Activated CD4-positive, alpha-beta T cell treated with anti-CD3 and anti-CD28 coated beads, Interleukin-2, amount 50 U/mL, for 16 hours (primary cell): ENCODE measurements around the gene TMEM184C.

Experiments used
- DNase-seq: peaks from one replicate; pipeline ENCODE4 v3.0.0-alpha.2; 2020

The TMEM184C gene

DNA sequence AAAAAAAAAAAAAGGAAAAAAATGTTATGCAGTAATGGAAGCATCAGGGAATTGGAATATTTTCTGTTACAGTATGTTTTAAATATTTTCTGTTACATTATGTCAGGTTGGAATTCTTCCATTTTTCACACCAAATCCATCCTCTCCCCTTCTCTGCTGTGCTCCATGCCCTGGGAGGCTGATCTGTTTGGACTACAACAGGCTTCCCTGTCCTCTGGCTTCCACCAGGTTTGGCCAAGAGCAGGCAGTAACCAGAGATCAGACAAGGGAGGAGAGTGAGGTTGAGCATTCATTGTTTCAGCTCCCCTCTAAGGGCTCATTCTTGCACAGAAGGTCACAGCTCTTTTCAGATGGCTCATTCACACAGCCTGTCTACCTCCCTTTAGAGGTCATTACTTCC, 11.7 kb upstream of the TMEM184C start:
- no peak for DNase-seq

GRCh38 chr4:147607471-147607870, 9.7 kb upstream of the TMEM184C start:
- no peak for DNase-seq

- DNase-seq, result no peak
Observed at GRCh38 chr4:147610686-147611085, 6.5 kb upstream of the TMEM184C start.

DNA sequence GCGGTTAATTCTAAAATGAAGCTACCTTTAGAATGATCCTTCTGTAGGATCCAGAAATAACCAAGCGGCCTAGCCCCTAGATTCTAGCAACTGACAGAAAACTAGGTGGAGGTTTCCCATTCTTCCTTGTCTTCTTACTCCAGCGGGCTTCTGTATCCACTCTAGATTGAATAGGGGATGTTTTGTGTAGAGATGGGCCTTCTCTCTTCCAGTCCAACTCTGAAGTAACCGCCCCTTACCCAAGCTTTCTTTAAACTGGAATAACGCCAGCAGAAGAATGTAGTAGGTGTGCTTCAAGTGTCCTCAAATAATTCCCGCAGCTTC, 386 bp upstream of the TMEM184C start:
- no peak for DNase-seq

DNA sequence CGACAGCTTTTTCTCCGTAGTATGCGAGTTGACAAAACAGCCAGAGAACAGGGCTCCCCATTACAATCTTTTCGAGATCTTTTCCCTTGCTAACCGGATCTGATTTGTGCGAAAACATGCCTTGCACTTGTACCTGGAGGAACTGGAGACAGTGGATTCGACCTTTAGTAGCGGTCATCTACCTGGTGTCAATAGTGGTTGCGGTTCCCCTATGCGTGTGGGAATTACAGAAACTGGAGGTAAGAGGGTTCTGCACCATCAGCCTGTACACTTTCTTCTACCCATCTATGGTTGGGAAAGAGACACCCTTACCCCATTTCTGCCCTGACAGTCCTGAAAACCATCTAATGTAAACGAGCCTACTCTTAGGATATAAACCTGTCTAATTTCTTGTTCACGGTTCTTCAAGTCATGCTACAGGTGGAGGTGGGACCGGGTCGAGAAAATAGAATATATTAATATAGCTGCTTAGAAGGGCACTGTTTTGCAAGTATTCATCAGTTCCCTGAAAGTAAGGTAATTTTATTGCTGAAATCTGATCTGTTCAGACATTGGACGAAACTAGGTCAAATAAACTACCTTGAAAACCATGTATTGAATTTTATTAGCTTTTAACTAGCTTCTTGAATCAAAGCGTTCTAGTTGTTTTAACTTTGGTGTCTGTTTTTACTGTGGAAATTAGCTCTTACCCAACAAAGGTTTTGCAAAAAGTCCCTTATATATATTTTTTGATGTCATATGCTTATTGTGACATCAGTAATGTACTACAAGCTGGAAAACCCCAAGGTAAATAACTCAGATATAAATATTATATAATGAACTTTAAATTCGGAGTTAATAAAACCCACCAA, 869 bp downstream of the TMEM184C start:
- no peak for DNase-seq

- DNase-seq, result no peak
Observed at GRCh38 chr4:147620315-147620714, 3.1 kb downstream of the TMEM184C start.

DNA sequence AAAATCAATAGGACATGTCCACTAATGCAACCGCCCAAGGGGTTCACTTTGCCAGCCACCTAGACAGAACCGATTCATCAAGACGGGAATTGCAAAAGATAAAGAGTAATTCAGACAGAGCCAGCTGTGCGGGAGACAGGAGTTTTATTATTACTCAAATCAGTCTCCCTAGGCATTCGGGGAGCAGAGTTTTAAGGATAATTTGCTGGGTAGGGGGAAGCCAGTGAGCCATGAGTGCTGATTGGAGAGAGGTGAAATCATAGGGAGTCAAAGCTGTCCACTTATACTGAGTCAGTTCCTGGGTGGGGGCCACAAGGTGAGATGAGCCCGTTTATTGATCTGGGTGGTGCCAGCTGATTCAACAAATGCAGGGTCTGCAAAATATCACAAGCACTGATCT, 8.5 kb downstream of the TMEM184C start:
- no peak for DNase-seq

DNA sequence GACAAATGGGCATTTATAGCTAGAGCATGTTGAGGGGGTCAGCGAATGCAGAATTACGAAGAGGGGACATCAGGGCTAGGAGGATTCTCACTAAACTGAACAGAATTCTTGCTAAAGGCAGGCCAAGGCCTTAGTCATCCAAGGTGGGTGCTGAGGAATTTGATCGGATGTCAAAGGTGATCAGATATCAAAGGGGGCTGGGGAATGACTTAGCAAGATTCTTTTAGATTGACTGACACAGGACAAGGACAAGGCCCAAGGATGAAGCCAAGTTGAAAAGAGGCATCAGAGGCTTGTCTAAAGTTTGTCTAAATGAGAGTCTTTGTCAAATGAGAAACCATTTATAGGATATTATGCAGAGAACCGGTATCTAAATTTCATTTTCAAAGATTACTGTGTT, 9.7 kb downstream of the TMEM184C start:
- no peak for DNase-seq

DNA sequence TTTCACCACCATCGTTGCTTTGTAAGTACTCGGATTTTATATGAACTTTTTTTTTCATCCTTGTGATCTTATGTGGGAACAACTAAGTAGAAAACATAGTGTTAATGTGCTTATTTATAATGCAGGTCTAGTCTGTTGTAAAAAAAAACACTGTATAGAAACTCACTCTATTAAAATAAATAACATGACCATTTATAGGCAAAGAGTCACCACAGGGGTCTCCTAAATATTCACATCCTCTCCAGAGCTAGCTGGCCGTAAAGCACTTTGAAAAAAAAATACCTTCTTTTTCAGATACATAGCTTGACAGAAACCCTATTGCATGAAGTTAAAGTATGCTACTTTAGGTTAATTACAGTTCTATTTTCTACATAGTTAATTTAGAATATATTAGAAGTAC, 11.2 kb downstream of the TMEM184C start:
- no peak for DNase-seq

- DNase-seq, result no peak
Observed at GRCh38 chr4:147629783-147630730, 12.9 kb downstream of the TMEM184C start.

DNA sequence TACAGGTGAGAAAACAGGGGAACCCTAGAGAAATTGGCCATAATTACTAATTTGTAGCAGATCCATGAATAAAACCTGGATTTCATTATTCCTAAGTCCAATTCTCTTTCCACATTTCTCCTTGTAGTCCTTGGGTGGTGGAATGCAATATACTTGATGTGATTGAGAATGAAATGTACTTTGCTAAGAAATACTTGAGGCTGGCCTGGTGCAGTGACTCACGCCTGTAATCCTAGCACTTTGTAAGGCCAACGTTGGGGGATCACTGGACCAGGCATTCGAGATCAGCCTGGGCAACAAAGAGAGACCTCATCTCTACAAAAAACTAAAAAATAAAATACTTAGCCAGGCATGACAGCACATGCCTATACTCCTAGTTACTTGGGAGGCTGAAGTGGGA, 15.9 kb downstream of the TMEM184C start:
- DNase-seq, result no peak

- DNase-seq, result no peak
Observed at GRCh38 chr4:147633643-147634042, 16.4 kb downstream of the TMEM184C start.

- DNase-seq, result no peak
Observed at GRCh38 chr4:147635348-147635747, 18.2 kb downstream of the TMEM184C start.

DNA sequence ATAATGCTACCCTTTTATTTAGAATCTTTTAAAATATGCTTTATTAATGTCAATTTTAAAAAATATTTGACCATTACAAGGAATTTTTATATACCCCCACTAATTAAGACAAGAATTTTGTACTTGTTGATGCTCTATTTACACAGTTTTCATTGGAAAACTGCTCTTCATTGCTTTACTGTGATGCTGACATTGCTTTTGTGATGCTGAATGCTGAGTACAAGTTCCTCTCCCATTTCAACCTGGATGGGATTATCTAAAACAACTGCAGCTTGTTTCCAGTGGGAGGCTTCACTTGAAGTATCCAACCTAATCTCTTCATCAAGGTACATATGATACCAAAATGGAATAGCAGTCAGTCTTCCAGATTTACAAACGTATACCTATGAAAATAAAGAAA, 21.2 kb downstream of the TMEM184C start:
- no peak for DNase-seq

- DNase-seq, result peak; percentile 29
Observed at GRCh38 chr4:147638942-147639341, 21.7 kb downstream of the TMEM184C start.

DNA sequence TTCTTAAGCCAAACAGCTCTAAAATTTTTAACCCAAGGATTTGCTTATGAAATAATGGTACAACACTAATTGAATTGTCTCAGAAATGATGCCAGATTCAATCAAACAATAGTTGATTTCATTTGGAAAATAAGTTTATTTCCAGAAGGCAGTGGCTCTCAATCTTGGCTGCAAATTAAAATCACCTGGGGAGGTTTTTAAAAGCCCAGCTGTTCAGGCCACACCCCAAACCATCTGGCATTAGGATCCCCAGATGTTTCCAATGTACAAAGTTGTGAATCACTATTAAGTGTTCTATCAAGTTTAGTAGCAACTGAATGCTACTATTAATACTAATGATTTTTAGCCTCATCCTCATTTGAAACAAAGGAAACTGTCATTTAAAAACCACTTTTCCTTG, 22.2 kb downstream of the TMEM184C start:
- DNase-seq, result no peak

GRCh38 chr4:147640331-147640730, 23.1 kb downstream of the TMEM184C start:
- no peak for DNase-seq

GRCh38 chr4:147643616-147644015, 26.4 kb downstream of the TMEM184C start:
- no peak for DNase-seq

GRCh38 chr4:147644471-147644870, 27.3 kb downstream of the TMEM184C start:
- DNase-seq, result no peak

- no peak for DNase-seq
Observed at GRCh38 chr4:147645099-147645498, 27.9 kb downstream of the TMEM184C start.

DNA sequence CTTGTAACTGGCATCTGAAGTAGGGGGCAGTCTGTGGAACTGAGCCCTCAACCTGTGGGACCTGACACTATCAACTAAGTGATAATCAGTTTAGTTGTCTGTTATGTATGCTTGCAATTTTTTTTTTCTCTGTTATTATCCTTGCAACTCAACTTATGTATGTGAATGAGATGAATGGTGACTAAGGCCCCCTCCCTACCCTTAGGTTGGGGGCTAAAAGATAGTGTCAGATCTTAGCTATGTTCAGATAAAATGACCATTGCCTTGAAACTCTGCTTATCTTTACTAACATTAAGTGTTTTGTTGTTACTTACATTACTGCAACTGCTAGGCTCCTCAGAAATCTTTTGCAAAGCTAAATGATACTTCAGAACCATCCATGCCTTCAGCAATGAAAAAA, 31.5 kb downstream of the TMEM184C start:
- no peak for DNase-seq

DNA sequence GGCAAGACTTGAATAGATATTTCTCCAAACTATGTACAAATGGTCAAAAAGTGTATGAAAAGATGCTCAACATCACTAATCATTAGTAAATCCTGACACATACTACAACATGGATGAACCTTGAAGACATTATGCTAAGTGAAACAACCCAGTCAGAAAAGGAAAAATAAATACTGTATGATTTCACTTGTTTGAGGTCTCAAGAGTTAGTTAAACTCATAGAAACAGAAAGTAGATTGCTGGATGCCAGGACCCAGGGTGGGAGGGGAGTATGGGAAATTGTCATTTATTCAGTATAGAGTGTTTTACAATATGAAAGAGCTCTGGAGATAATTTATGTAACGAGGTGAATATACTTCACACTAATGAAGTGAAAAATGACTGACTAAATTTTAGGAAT, 34.4 kb downstream of the TMEM184C start:
- peak; percentile 14 for DNase-seq

- no peak for DNase-seq
Observed at GRCh38 chr4:147655639-147656038, 38.4 kb downstream of the TMEM184C start.

DNA sequence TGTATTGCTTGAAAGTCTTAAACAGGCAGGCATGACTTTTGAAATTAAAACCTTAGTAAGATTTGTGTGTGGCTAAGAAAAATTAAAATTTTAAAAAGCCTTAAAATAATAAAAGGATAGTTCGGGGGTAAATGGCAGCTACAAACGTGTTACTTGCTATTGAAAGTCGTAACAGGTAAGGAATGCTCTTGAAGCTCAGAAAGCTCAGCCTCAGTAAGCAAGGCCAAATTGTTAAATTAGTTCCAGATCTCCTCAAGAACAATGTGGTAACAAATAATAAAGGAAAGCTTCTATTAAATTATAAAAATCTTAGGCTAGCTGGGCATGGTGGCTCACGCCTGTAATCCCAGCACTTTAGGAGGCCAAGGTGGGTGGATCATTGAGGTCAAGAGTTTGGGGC, 41.3 kb downstream of the TMEM184C start:
- DNase-seq, result no peak
